ENCODE data around the gene KCTD3. TPM values are rescaled to one million over a fixed set of nuclear protein-coding genes. Genes with fewer than 3 reads are reported as not detected.

Gene KCTD3
- total RNA-seq, 1 donor from 2014 or later: 25.2 TPM

GRCh38 chr1:215600867-215601266 lies 33.8 kb downstream of the KCTD3 start:
- Mint-ChIP-seq H3K9me3 (ENCODE audit: unreplicated experiment) (no peaks in the 10 kb centered on the region), H3K36me3 (ENCODE audit: low read depth, unreplicated experiment) (no peaks in the 10 kb centered on the region), H3K4me3 (ENCODE audit: unreplicated experiment) (no peak overlapping the region), H3K27ac (ENCODE audit: unreplicated experiment) (no peak overlapping the region), H3K4me1 (ENCODE audit: low read depth, unreplicated experiment) (peaks cover 38% of the 10 kb centered on the region), H3K27me3 (ENCODE audit: low read depth, unreplicated experiment) (no peaks in the 10 kb centered on the region)
- DNase-seq (ENCODE audit: low read depth) (no peak), FAIRE-seq (no peak)
- no peaks in the 10 kb centered on the region for H3K79me2 ChIP-seq (ENCODE audit: insufficient read depth, low read length)
- H3K4me1 ChIP-seq (ENCODE audit: insufficient read depth, low read length): peaks cover 4% of the 10 kb centered on the region
- H3K9ac ChIP-seq (ENCODE audit: low read length): no peak overlapping the region
- peaks cover 13% of the 10 kb centered on the region for H3K36me3 ChIP-seq (ENCODE audit: insufficient read depth, low read length)
- H4K20me1 ChIP-seq (ENCODE audit: insufficient read depth, low read length): no peaks in the 10 kb centered on the region
- H3K9me3 ChIP-seq (ENCODE audit: insufficient read depth, low read depth, low read length): no peaks in the 10 kb centered on the region
- H3K4me2 ChIP-seq (ENCODE audit: low read length): no peak overlapping the region
- H2AFZ ChIP-seq (ENCODE audit: low read depth, low read length): no peak overlapping the region
- no peak overlapping the region for H3K27ac ChIP-seq (ENCODE audit: low read depth, low read length)
- no peaks in the 10 kb centered on the region for H3K27me3 ChIP-seq (ENCODE audit: insufficient read depth, low read length)
- TF ChIP-seq EZH2 (IDR thresholded peaks at IDR 0.05; ENCODE audit: insufficient read depth, low read length) (no peak), CTCF (IDR thresholded peaks at IDR 0.05; ENCODE audit: insufficient read depth, low read depth, low read length) (no peak)
- H3K4me3 ChIP-seq (ENCODE audit: insufficient read depth, low read depth, low read length): no peak overlapping the region

GRCh38 chr1:215601276-215601675 lies 34.2 kb downstream of the KCTD3 start:
- Histone ChIP-seq H3K4me2 (ENCODE audit: low read length) (no peak overlapping the region), H3K4me1 (ENCODE audit: insufficient read depth, low read length) (peaks cover 4% of the 10 kb centered on the region), H3K9ac (ENCODE audit: low read length) (no peak overlapping the region), H3K27me3 (ENCODE audit: insufficient read depth, low read length) (no peaks in the 10 kb centered on the region), H4K20me1 (ENCODE audit: insufficient read depth, low read length) (peaks cover 1% of the 10 kb centered on the region), H3K27ac (ENCODE audit: low read depth, low read length) (no peak overlapping the region), H2AFZ (ENCODE audit: low read depth, low read length) (no peak overlapping the region), H3K79me2 (ENCODE audit: insufficient read depth, low read length) (no peaks in the 10 kb centered on the region), H3K9me3 (ENCODE audit: insufficient read depth, low read depth, low read length) (no peaks in the 10 kb centered on the region), H3K36me3 (ENCODE audit: insufficient read depth, low read length) (peaks cover 13% of the 10 kb centered on the region), H3K4me3 (ENCODE audit: insufficient read depth, low read depth, low read length) (no peak overlapping the region)
- TF ChIP-seq CTCF (IDR thresholded peaks at IDR 0.05; ENCODE audit: insufficient read depth, low read depth, low read length) (no peak), EZH2 (IDR thresholded peaks at IDR 0.05; ENCODE audit: insufficient read depth, low read length) (no peak)
- FAIRE-seq (no peak), DNase-seq (ENCODE audit: low read depth) (no peak)
- Mint-ChIP-seq H3K27ac (ENCODE audit: unreplicated experiment) (no peak overlapping the region), H3K27me3 (ENCODE audit: low read depth, unreplicated experiment) (no peaks in the 10 kb centered on the region), H3K36me3 (ENCODE audit: low read depth, unreplicated experiment) (no peaks in the 10 kb centered on the region), H3K9me3 (ENCODE audit: unreplicated experiment) (no peaks in the 10 kb centered on the region), H3K4me1 (ENCODE audit: low read depth, unreplicated experiment) (peaks cover 35% of the 10 kb centered on the region), H3K4me3 (ENCODE audit: unreplicated experiment) (no peak overlapping the region)

GRCh38 chr1:215603319-215603718 lies 36.2 kb downstream of the KCTD3 start:
- Histone ChIP-seq H3K79me2 (ENCODE audit: insufficient read depth, low read length) (no peaks in the 10 kb centered on the region), H3K9me3 (ENCODE audit: insufficient read depth, low read depth, low read length) (no peaks in the 10 kb centered on the region), H3K4me3 (ENCODE audit: insufficient read depth, low read depth, low read length) (no peak overlapping the region), H4K20me1 (ENCODE audit: insufficient read depth, low read length) (peaks cover 3% of the 10 kb centered on the region), H2AFZ (ENCODE audit: low read depth, low read length) (no peak overlapping the region), H3K4me1 (ENCODE audit: insufficient read depth, low read length) (peaks cover 4% of the 10 kb centered on the region), H3K27me3 (ENCODE audit: insufficient read depth, low read length) (no peaks in the 10 kb centered on the region), H3K36me3 (ENCODE audit: insufficient read depth, low read length) (peaks cover 8% of the 10 kb centered on the region), H3K27ac (ENCODE audit: low read depth, low read length) (no peak overlapping the region), H3K4me2 (ENCODE audit: low read length) (no peak overlapping the region), H3K9ac (ENCODE audit: low read length) (no peak overlapping the region)
- TF ChIP-seq CTCF (IDR thresholded peaks at IDR 0.05; ENCODE audit: insufficient read depth, low read depth, low read length) (no peak), EZH2 (IDR thresholded peaks at IDR 0.05; ENCODE audit: insufficient read depth, low read length) (no peak)
- H3K27ac Mint-ChIP-seq (ENCODE audit: unreplicated experiment): peak overlapping the region; percentile 6
- H3K36me3 Mint-ChIP-seq (ENCODE audit: low read depth, unreplicated experiment): no peaks in the 10 kb centered on the region
- H3K4me1 Mint-ChIP-seq (ENCODE audit: low read depth, unreplicated experiment): peaks cover 33% of the 10 kb centered on the region
- H3K4me3 Mint-ChIP-seq (ENCODE audit: unreplicated experiment): no peak overlapping the region
- no peaks in the 10 kb centered on the region for H3K9me3 Mint-ChIP-seq (ENCODE audit: unreplicated experiment)
- FAIRE-seq (no peak), DNase-seq (ENCODE audit: low read depth) (no peak)
- no peaks in the 10 kb centered on the region for H3K27me3 Mint-ChIP-seq (ENCODE audit: low read depth, unreplicated experiment)
